Neural cell (in vitro differentiated cells): ENCODE results near the gene DBH. TPM values are rescaled to one million over a fixed set of nuclear protein-coding genes. Genes with fewer than 3 reads are reported as not detected.

ENCODE experiments used
- H2AFZ ChIP-seq: fragments of 200-600, 300-800 bp; sonication (generic), shearing (Covaris generic); 2 replicates; pipeline ENCODE4 v1.6.0; 2014; ENCODE audit warnings: low read depth, mild to moderate bottlenecking, antibody characterized with exemption, low read length, moderate library complexity
- H3F3A ChIP-seq: fragments of 200-600 bp; shearing (Covaris generic); 2 replicates; pipeline ENCODE4 v1.6.1; 2016; ENCODE audit warnings: mild to moderate bottlenecking, moderate library complexity, mixed read lengths, antibody characterized with exemption, low read length; ENCODE audit not compliant: insufficient read depth, poor library complexity, severe bottlenecking
- H3K27ac ChIP-seq: fragments of 200-600, 300-800 bp; sonication (generic), shearing (Covaris generic); 2 replicates; pipeline ENCODE4 v1.5.1; 2014; ENCODE audit warnings: mild to moderate bottlenecking, low read length, moderate library complexity
- H3K27me3 ChIP-seq: fragments of 300-800, 200-600 bp; sonication (generic), shearing (Covaris generic); 2 replicates; pipeline ENCODE4 v1.6.0; 2014; ENCODE audit warnings: mild to moderate bottlenecking, low read depth, low read length, moderate library complexity; ENCODE audit not compliant: insufficient read depth
- H3K36me3 ChIP-seq: fragments of 300-800, 200-600 bp; sonication (generic), shearing (Covaris generic); 2 replicates; pipeline ENCODE4 v1.5.1; 2014; ENCODE audit warnings: mild to moderate bottlenecking, antibody characterized with exemption, low read length, moderate library complexity; ENCODE audit not compliant: insufficient read depth
- H3K4me2 ChIP-seq: fragments of 300-800, 200-600 bp; sonication (generic), shearing (Covaris generic); 2 replicates; pipeline ENCODE4 v1.6.0; 2014; ENCODE audit warnings: mild to moderate bottlenecking, low read length
- H3K4me3 ChIP-seq: fragments of 300-800, 200-600 bp; sonication (generic), shearing (Covaris generic); 2 replicates; pipeline ENCODE4 v1.5.1; 2014; ENCODE audit warnings: mild to moderate bottlenecking, low read length, moderate library complexity
- H3K79me2 ChIP-seq: fragments of 200-600 bp; shearing (Covaris generic); replicated peaks from 2 replicates; pipeline ENCODE4 v1.6.0; 2014; ENCODE audit warnings: mild to moderate bottlenecking, low read length, moderate library complexity; ENCODE audit not compliant: insufficient read depth
- H3K9ac ChIP-seq: fragments of 300-800, 200-600 bp; sonication (generic), shearing (Covaris generic); 2 replicates; pipeline ENCODE4 v1.6.1; 2016; ENCODE audit warnings: mild to moderate bottlenecking, low read length, mixed read lengths
- H3K9me2 ChIP-seq: fragments of 200-600 bp; shearing (Covaris generic); 2 replicates; pipeline ENCODE4 v1.6.1; 2016; ENCODE audit warnings: mild to moderate bottlenecking, low read length, mixed read lengths; ENCODE audit not compliant: insufficient read depth
- H3K9me3 ChIP-seq: fragments of 200-600, 300-800 bp; sonication (generic), shearing (Covaris generic); 2 replicates; pipeline ENCODE4 v1.6.1; 2016; ENCODE audit warnings: mild to moderate bottlenecking, mixed run types, low read length, moderate library complexity, mixed read lengths
- H4K20me1 ChIP-seq: fragments of 200-600 bp; shearing (Covaris generic); 2 replicates; pipeline ENCODE4 v1.6.1; 2016; ENCODE audit warnings: mild to moderate bottlenecking, mixed run types; ENCODE audit not compliant: insufficient read depth
- CTCF ChIP-seq: fragments of 450-650 bp; IDR thresholded peaks from 2 replicates; pipeline ENCODE4 v1.5.1; 2014; ENCODE audit warnings: antibody characterized with exemption, mild to moderate bottlenecking, moderate library complexity; ENCODE audit not compliant: poor library complexity, severe bottlenecking
- EP300 ChIP-seq: fragments of 450-650 bp; conservative IDR thresholded peaks from 2 replicates; pipeline ENCODE4 v1.6.1; 2014; ENCODE audit warnings: antibody characterized with exemption, mild to moderate bottlenecking, moderate library complexity; ENCODE audit not compliant: poor library complexity, severe bottlenecking
- EZH2 ChIP-seq: fragments of 200-600, 300-800 bp; shearing (Covaris generic), sonication (generic); IDR thresholded peaks from 2 replicates; pipeline ENCODE4 v1.6.1; 2014; ENCODE audit warnings: antibody characterized with exemption, low read length, borderline replicate concordance, mild to moderate bottlenecking; ENCODE audit not compliant: insufficient read depth, poor library complexity, severe bottlenecking
- MXI1 ChIP-seq: fragments of 450-650 bp; conservative IDR thresholded peaks from 2 replicates; pipeline ENCODE4 v1.6.1; 2014; ENCODE audit warnings: antibody characterized with exemption, mild to moderate bottlenecking; ENCODE audit not compliant: poor library complexity, severe bottlenecking
- POLR2AphosphoS5 ChIP-seq: IDR thresholded peaks from 2 replicates; pipeline ENCODE4 v1.6.1; 2012
- RAD21 ChIP-seq: fragments of 450-650 bp; conservative IDR thresholded peaks from 2 replicates; pipeline ENCODE4 v1.6.1; 2014; ENCODE audit warnings: antibody characterized with exemption, mild to moderate bottlenecking, moderate library complexity
- SMC3 ChIP-seq: fragments of 450-650 bp; conservative IDR thresholded peaks from 2 replicates; pipeline ENCODE4 v1.6.1; 2014; ENCODE audit warnings: antibody characterized with exemption, mild to moderate bottlenecking, moderate library complexity; ENCODE audit not compliant: poor library complexity
- TAF1 ChIP-seq: IDR thresholded peaks from 2 replicates; pipeline ENCODE4 v1.6.1; 2012; ENCODE audit warnings: low read depth
- polyA plus RNA-seq: library from polyadenylated mRNA; depleted of rRNA; stranded (reverse); fragments of >200 nt; gene quantifications from 2 replicates; pipeline ENCODE4 v1.2.3, GENCODE V29; 2014
- TF ChIP-seq, protein P1 (sequence below): IDR thresholded peaks from 2 replicates; pipeline ENCODE4 v1.6.1; 2012; ENCODE audit warnings: borderline replicate concordance

The DBH gene
- polyA plus RNA-seq, 1 donor from 2014 or later = not detected

DNA sequence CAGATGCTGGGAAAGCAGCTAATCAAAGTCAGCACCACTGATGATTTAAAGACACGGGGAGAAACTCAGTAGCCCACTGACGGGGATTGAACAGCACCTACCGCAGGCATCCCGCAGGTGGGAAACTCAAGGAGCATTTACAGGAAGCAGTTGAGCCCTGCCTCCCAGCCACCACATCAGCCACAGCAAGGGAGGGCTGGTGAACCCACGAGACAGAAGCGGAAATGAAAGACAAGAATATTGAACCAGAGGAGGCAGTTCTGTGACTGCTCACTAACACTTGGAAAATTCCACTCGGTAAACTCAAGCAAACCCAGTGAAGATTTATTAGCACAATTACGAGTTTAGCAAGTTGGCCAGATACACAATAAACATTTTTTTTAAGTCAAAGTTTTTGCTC, 16.4 kb upstream of the DBH start:
- H3K27me3 ChIP-seq = no peaks in the 10 kb centered on the region
- no peak for TF ChIP-seq CTCF
- TF ChIP-seq TAF1 = no peak
- TF ChIP-seq SMC3 = no peak
- no peak for TF ChIP-seq RAD21
- TF ChIP-seq, protein P1, sequence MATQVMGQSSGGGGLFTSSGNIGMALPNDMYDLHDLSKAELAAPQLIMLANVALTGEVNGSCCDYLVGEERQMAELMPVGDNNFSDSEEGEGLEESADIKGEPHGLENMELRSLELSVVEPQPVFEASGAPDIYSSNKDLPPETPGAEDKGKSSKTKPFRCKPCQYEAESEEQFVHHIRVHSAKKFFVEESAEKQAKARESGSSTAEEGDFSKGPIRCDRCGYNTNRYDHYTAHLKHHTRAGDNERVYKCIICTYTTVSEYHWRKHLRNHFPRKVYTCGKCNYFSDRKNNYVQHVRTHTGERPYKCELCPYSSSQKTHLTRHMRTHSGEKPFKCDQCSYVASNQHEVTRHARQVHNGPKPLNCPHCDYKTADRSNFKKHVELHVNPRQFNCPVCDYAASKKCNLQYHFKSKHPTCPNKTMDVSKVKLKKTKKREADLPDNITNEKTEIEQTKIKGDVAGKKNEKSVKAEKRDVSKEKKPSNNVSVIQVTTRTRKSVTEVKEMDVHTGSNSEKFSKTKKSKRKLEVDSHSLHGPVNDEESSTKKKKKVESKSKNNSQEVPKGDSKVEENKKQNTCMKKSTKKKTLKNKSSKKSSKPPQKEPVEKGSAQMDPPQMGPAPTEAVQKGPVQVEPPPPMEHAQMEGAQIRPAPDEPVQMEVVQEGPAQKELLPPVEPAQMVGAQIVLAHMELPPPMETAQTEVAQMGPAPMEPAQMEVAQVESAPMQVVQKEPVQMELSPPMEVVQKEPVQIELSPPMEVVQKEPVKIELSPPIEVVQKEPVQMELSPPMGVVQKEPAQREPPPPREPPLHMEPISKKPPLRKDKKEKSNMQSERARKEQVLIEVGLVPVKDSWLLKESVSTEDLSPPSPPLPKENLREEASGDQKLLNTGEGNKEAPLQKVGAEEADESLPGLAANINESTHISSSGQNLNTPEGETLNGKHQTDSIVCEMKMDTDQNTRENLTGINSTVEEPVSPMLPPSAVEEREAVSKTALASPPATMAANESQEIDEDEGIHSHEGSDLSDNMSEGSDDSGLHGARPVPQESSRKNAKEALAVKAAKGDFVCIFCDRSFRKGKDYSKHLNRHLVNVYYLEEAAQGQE = no peak
- no peak for TF ChIP-seq MXI1

GRCh38 chr9:133621725-133622267, 14.4 kb upstream of the DBH start:
- H3K79me2 ChIP-seq = no peaks in the 10 kb centered on the region
- no peaks in the 10 kb centered on the region for H3K9me2 ChIP-seq
- no peak for TF ChIP-seq TAF1
- TF ChIP-seq SMC3 = no peak
- TF ChIP-seq EZH2 = no peak
- TF ChIP-seq EP300 = no peak
- TF ChIP-seq MXI1 = no peak
- TF ChIP-seq POLR2AphosphoS5 = no peak
- no peak for TF ChIP-seq CTCF
- TF ChIP-seq, protein P1 = no peak
- no peak for TF ChIP-seq RAD21
- H3K9ac ChIP-seq = no peak overlapping the region
- H3K4me2 ChIP-seq = no peak overlapping the region
- no peak overlapping the region for H3K4me3 ChIP-seq
- H3F3A ChIP-seq = no peaks in the 10 kb centered on the region
- no peaks in the 10 kb centered on the region for H3K27me3 ChIP-seq
- H3K27ac ChIP-seq = no peak overlapping the region
- no peaks in the 10 kb centered on the region for H4K20me1 ChIP-seq
- peaks cover 6% of the 10 kb centered on the region for H3K9me3 ChIP-seq
- H3K36me3 ChIP-seq = no peaks in the 10 kb centered on the region
- no peak overlapping the region for H2AFZ ChIP-seq

More for the DNA sequence above, 16.4 kb upstream of the DBH start:
- no peak overlapping the region for H3K9ac ChIP-seq
- no peaks in the 10 kb centered on the region for H3F3A ChIP-seq
- no peaks in the 10 kb centered on the region for H4K20me1 ChIP-seq
- H3K9me3 ChIP-seq = no peaks in the 10 kb centered on the region
- no peak overlapping the region for H3K4me2 ChIP-seq
- no peak overlapping the region for H2AFZ ChIP-seq
- no peaks in the 10 kb centered on the region for H3K36me3 ChIP-seq
- H3K79me2 ChIP-seq = no peaks in the 10 kb centered on the region
- no peaks in the 10 kb centered on the region for H3K9me2 ChIP-seq
- no peak overlapping the region for H3K27ac ChIP-seq
- H3K4me3 ChIP-seq = no peak overlapping the region
